Spleen (tissue), 7 donors: ENCODE data around the gene DDX17.

Experiments
- CTCF ChIP-seq, 11 experiments: fragments of 200-600 bp in 7 of 11; fragments of 450-650 bp in 4 of 11; sonication (generic) in 4 of 11; IDR thresholded peaks in 8 of 11; conservative IDR thresholded peaks in 3 of 11; 1 replicate in 7 of 11; 2 replicates in 4 of 11; pipeline versions ENCODE4 v1.4.0 to v1.8.0; 2016 to 2021; ENCODE audit warnings: antibody characterized with exemption in 11 of 11, inconsistent platforms in 4 of 11, mild to moderate bottlenecking in 1 of 11
- POLR2A ChIP-seq, 3 donors: fragments of 450-650 bp; IDR thresholded peaks; one replicate each; pipeline ENCODE4 v1.5.1; 2017; ENCODE audit warnings: antibody characterized with exemption in 3 of 3, mild to moderate bottlenecking in 1 of 3
- POLR2AphosphoS5 ChIP-seq, 3 donors: sonication (generic); formaldehyde crosslinking; IDR thresholded peaks; one replicate each; pipeline ENCODE4 v1.5.1; 2017; ENCODE audit warnings: antibody characterized with exemption in 3 of 3
- donor health status: DM: no; HTN: no; CAD: no; lungs with moderate emphysema.
- donor health status: DM: no; HTN: no; CAD: no.
- donor health status: DM: no; HTN: no; CAD: no.

- TF ChIP-seq POLR2AphosphoS5 (IDR thresholded peaks at IDR 0.05) (no peak), CTCF (IDR thresholded peaks at IDR 0.05 in 8 of 11, conservative IDR thresholded peaks at IDR 0.05 in 3 of 11) (no peak), POLR2A (IDR thresholded peaks at IDR 0.05) (no peak)
Measured at GRCh38 chr22:38465673-38466490, 40.2 kb downstream of the DDX17 start.
